Measurements from ENCODE around the gene RADIL.

The RADIL gene

DNA sequence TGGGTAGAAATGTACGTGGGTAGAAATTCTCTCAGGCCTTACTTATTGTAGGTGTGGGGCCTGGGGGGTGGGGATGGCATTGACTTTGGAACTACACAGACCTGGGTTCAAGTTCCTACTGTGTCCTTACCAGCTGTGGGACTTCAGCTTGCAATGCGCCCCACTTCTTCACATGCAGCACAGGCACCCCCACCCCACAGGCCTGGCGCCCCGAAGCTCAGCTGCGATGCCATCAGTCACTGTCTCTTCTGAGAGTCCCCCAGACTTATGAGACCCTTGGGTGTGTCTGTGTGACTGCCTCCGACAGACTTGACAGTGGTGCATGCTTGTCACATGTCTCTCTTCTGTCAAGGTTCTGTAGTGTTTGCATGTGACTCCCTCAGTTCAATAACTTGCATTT, 111.2 kb downstream of the RADIL start:
- H3K4me3 ChIP-seq (ENCODE audit: low read length), result no peak overlapping the region
- H3K4me1 ChIP-seq (ENCODE audit: control insufficient read depth, insufficient read depth, low read length), result peaks cover 21% of the 10 kb centered on the region
- peaks cover 10% of the 10 kb centered on the region for H3K36me3 ChIP-seq (ENCODE audit: insufficient read depth, low read length)

DNA sequence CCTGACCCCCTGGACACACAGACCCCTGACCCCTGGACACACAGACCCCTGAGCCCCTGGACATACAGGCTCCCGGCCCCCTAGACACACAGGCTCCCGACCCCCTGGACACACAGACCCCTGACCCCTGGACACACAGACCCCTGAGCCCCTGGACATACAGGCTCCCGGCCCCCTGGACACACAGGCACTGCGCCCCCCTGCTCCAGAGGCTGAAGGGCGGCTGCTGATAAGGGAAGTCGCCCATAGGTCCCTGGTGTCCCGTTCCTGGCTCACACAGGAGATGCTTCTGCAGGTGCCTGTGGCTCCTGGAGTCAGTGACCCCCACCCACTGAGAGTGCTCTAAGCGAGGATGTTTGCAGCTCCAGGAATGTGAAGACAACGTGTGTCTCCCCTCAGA, 111.8 kb downstream of the RADIL start:
- no peaks in the 10 kb centered on the region for H3K27me3 ChIP-seq (ENCODE audit: control insufficient read depth, insufficient read depth, low read length)

More for the DNA sequence above, 111.2 kb downstream of the RADIL start:
- H3K4me2 ChIP-seq (ENCODE audit: low read length), result no peak overlapping the region
- no peaks in the 10 kb centered on the region for H3K27me3 ChIP-seq (ENCODE audit: control insufficient read depth, insufficient read depth, low read length)
- H3K9me3 ChIP-seq (replicated peaks; ENCODE audit: low read length), result no peaks in the 10 kb centered on the region
- no peak overlapping the region for H3K9ac ChIP-seq (ENCODE audit: low read depth, low read length)

DNA sequence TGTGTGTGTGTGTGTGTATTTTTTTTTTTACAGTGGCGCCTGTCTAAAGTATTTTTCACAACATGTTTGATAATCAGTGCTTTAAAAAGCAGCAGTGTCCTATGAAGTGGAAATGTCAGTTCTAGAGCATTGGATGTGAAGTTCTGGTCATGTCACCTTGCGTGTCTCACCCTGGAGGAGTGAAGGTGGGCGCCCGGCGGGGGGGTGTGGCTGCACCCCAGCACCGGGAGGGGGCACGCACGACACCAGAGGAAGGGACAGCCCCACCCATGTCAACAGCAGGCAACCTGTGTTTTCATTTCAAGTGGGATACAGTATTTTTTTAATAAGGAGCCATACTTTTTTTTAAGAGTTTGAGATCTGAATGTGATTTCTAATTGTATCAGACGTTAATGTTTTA, 112.6 kb downstream of the RADIL start:
- no peaks in the 10 kb centered on the region for H3K9me3 ChIP-seq (replicated peaks; ENCODE audit: low read length)
- no peaks in the 10 kb centered on the region for H3K27me3 ChIP-seq (ENCODE audit: control insufficient read depth, insufficient read depth, low read length)
- no peak overlapping the region for H3K4me2 ChIP-seq (ENCODE audit: low read length)
- H3K4me1 ChIP-seq (ENCODE audit: control insufficient read depth, insufficient read depth, low read length), result peaks cover 15% of the 10 kb centered on the region
- no peak overlapping the region for H3K4me3 ChIP-seq (ENCODE audit: low read length)
- H3K36me3 ChIP-seq (ENCODE audit: insufficient read depth, low read length), result peaks cover 20% of the 10 kb centered on the region
- H3K9ac ChIP-seq (ENCODE audit: low read depth, low read length), result no peak overlapping the region

More for the DNA sequence above, 111.8 kb downstream of the RADIL start:
- Histone ChIP-seq H3K36me3 (ENCODE audit: insufficient read depth, low read length) (peaks cover 16% of the 10 kb centered on the region), H3K4me2 (ENCODE audit: low read length) (no peak overlapping the region), H3K9ac (ENCODE audit: low read depth, low read length) (no peak overlapping the region), H3K4me3 (ENCODE audit: low read length) (no peak overlapping the region), H3K9me3 (replicated peaks; ENCODE audit: low read length) (no peaks in the 10 kb centered on the region), H3K4me1 (ENCODE audit: control insufficient read depth, insufficient read depth, low read length) (peaks cover 17% of the 10 kb centered on the region)

DNA sequence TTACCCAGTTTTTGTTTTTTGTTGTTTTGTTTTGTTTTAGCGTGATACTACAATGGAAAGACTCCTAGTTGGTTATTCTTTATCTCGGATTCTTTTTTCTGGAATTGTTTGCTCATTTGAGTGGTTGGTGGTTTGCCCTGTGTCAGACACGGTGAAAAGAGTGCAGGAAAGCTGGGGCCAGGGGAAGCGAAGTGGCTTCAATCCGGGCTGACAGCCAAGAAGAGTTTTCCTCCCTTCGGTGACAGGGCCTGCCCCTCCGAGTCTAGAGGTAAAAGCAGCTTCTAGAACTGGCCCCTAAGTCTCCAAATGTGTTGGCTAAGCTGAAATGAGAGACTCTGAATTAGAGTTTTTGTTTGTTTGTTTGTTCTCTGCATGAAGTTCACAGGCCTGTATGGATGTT, 113.8 kb downstream of the RADIL start:
- Histone ChIP-seq H3K4me1 (ENCODE audit: control insufficient read depth, insufficient read depth, low read length) (peaks cover 14% of the 10 kb centered on the region), H3K9ac (ENCODE audit: low read depth, low read length) (no peak overlapping the region), H3K27me3 (ENCODE audit: control insufficient read depth, insufficient read depth, low read length) (no peaks in the 10 kb centered on the region), H3K36me3 (ENCODE audit: insufficient read depth, low read length) (peaks cover 25% of the 10 kb centered on the region), H3K4me3 (ENCODE audit: low read length) (no peak overlapping the region), H3K4me2 (ENCODE audit: low read length) (no peak overlapping the region), H3K9me3 (replicated peaks; ENCODE audit: low read length) (no peaks in the 10 kb centered on the region)

DNA sequence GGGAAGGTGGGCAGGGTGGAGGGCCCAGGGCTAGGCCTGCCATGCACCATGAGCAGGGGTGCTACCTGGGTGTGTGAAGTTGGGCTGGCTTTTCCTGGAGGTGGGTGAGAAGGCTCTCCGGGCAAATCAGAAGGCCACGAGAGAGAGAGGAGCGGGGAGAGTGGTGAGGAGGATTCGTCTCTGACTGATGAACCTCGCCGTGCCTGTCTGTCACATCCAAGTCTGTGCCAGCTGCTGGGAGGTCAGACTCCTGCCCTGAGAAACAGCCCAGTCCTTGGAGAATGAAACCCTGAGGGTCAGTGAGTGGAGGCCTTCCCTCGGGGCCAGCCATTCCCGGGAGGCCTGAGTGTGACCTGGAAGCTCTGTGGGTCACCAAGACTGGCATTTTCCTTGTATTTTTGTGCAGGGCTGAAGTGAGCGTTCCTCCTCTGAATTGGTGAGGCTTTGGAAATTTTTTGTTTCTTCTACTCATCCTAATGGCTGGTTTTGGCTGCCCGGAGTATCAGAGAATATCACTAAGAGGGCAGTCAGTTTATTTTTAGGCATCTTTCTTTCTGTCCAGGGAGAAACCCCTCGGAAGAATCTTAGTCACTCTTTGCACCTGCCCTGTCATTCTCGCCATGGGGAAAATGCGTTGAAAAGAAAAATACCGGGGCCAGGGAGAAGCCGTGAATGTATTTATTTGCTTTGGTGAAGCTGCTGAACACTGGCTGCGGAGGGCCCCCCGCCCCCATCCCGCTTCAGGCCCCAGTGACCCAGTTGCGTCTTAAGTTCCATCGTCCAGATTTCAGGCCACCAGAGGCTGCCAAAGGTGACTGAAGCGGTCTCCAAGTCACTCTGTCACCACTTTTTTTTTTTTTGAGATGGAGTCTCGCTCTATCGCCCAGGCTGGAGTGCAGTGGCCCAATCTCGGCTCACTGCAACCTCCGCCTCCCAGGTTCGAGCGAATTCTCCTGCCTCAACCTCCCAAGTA, 114.6 kb downstream of the RADIL start:
- peak overlapping the region; percentile 58 for H3K9ac ChIP-seq (ENCODE audit: low read depth, low read length)
- H3K27me3 ChIP-seq (ENCODE audit: control insufficient read depth, insufficient read depth, low read length), result no peaks in the 10 kb centered on the region
- H3K9me3 ChIP-seq (replicated peaks; ENCODE audit: low read length), result no peaks in the 10 kb centered on the region
- H3K36me3 ChIP-seq (ENCODE audit: insufficient read depth, low read length), result peaks cover 33% of the 10 kb centered on the region
- H3K4me2 ChIP-seq (ENCODE audit: low read length), result peak overlapping the region; percentile 22
- H3K4me1 ChIP-seq (ENCODE audit: control insufficient read depth, insufficient read depth, low read length), result peaks cover 9% of the 10 kb centered on the region
- no peak overlapping the region for H3K4me3 ChIP-seq (ENCODE audit: low read length)

DNA sequence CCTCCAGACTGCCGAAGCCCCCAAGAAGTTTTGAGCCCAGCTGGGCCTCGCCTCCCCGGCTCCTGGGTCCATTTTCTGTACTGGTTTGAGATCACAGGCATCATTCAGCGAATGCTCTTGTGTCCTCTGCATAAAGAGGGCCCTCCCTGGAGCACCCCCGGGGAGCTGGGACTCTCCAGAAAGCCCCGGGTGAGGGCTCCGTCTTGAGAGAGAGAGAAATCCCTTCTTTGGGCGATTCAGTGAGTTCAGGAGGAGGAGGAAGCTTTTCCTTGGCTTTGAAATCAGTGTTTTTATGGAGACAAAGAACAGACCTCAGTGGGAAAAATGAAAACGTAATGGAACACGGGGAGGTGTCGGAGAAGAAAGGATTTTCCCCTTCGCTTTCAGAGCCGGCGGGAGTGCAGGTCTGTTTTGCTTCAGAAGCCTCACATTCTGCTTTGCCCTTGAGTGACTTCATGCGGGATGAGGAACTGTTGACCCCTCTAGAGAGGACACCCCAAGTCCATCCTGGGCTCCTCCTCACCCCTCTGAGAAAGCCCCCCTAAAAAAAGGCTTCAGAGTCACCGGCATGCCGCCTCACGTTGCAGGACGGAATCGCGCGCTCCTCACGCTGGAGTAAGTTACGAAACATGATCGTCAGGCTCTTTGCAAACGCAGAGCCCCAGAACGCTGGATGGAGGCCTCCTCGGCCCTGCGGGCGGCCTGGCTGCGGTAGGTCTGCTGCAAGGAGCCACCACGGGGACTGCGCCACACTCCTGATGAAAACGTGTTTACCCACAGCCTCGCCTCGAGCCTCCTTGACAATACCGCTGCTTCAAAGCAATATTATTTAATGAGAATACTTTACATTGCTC, 116.6 kb downstream of the RADIL start:
- Histone ChIP-seq H3K9ac (ENCODE audit: low read depth, low read length) (no peak overlapping the region), H3K4me1 (ENCODE audit: control insufficient read depth, insufficient read depth, low read length) (peaks cover 9% of the 10 kb centered on the region), H3K27me3 (ENCODE audit: control insufficient read depth, insufficient read depth, low read length) (no peaks in the 10 kb centered on the region), H3K36me3 (ENCODE audit: insufficient read depth, low read length) (peaks cover 49% of the 10 kb centered on the region), H3K4me3 (ENCODE audit: low read length) (no peak overlapping the region), H3K4me2 (ENCODE audit: low read length) (no peak overlapping the region), H3K9me3 (replicated peaks; ENCODE audit: low read length) (no peaks in the 10 kb centered on the region)

DNA sequence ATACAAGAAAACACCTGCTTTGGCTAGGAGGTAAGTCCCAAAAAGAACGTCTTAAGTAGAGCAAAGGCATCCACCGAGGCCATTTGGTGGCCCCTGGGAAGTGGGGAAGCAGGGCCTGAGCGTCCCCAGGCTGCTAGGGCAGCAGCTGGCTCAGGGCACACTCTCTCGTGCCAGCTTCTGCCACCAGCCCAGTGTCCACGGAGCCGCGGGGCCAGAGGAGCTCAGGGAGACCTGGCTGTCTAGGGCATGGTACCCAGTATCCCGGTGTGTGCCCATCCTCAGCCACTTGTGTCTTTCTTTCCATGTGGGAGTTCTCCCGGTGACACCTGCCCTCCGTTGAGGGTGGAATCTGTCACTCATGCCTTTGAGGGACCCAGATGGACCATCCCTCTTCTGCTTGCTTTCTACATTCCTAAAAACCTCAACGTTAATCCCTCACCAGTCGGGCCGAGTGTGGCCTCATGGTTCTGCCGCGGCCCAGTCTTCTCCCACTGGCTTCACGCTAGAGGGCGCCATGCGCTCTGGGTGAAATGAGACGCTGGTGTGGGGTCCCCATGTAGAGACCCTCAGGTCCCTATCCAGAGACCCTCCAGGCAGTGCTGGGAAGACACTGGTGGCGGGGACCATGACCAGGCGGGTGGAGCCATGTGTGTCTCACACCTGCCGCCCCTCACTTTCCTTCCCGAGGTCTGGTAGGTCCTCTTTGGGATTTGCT, 117.6 kb downstream of the RADIL start:
- H3K4me1 ChIP-seq (ENCODE audit: control insufficient read depth, insufficient read depth, low read length), result peaks cover 9% of the 10 kb centered on the region
- no peak overlapping the region for H3K4me3 ChIP-seq (ENCODE audit: low read length)
- no peaks in the 10 kb centered on the region for H3K9me3 ChIP-seq (replicated peaks; ENCODE audit: low read length)
- H3K9ac ChIP-seq (ENCODE audit: low read depth, low read length), result no peak overlapping the region
- H3K4me2 ChIP-seq (ENCODE audit: low read length), result no peak overlapping the region
- peaks cover 57% of the 10 kb centered on the region for H3K36me3 ChIP-seq (ENCODE audit: insufficient read depth, low read length)
- no peaks in the 10 kb centered on the region for H3K27me3 ChIP-seq (ENCODE audit: control insufficient read depth, insufficient read depth, low read length)

DNA sequence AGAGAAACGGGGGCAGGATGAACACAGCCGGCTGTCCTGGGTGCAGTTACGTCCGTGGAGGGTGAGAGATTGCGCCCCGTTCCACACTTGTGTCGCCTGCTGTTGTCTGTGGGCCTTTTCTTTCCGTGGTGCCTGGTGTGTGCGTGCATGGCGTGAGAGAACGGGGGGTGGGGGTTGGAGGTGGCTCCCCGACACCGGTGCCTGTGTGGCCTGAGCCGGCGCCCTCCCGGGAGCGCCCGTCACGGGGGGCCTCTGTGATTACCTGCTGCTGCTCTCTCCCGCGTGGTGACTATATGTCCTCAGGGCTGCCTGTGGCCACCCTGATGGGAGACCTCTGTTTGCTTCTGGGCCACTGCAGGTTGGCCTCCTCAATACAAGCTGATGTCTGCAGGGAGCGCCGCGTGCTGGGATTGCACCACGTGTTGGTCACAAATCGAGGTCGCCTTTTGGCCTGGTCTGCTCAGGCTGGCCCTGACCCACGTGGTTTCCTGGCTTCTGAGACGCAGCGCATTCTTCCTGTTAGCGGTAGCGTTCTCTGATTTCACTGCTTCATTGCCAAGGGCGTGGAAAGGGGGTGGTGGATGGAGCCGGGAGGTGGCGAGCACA, 119.0 kb downstream of the RADIL start:
- Histone ChIP-seq H3K9ac (ENCODE audit: low read depth, low read length) (no peak overlapping the region), H3K36me3 (ENCODE audit: insufficient read depth, low read length) (peaks cover 69% of the 10 kb centered on the region), H3K4me3 (ENCODE audit: low read length) (no peak overlapping the region), H3K27me3 (ENCODE audit: control insufficient read depth, insufficient read depth, low read length) (no peaks in the 10 kb centered on the region), H3K4me2 (ENCODE audit: low read length) (no peak overlapping the region), H3K9me3 (replicated peaks; ENCODE audit: low read length) (no peaks in the 10 kb centered on the region), H3K4me1 (ENCODE audit: control insufficient read depth, insufficient read depth, low read length) (peaks cover 9% of the 10 kb centered on the region)

DNA sequence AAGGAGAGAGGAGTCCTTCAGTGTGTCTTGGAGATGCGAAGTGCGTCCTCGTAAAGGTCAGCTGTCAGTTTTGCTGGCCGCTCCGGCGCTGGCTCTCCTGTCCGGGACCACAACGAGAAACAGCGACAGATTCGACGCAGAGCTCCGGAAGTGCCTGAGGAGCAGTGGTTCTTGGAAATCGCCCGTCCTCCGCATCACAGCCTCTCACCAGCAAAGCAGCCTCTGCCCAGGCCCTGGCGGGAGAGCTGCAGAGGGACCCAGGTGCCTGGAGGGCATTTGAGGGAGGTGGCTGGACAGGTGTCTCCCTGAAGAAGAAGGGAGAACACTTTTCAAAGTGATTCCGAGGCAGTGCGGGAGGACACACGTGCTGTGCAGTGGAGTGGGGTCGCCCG, 119.7 kb downstream of the RADIL start:
- H3K4me2 ChIP-seq (ENCODE audit: low read length), result no peak overlapping the region
- H3K27me3 ChIP-seq (ENCODE audit: control insufficient read depth, insufficient read depth, low read length), result no peaks in the 10 kb centered on the region
- H3K4me3 ChIP-seq (ENCODE audit: low read length), result no peak overlapping the region
- H3K4me1 ChIP-seq (ENCODE audit: control insufficient read depth, insufficient read depth, low read length), result peaks cover 5% of the 10 kb centered on the region
- no peak overlapping the region for H3K9ac ChIP-seq (ENCODE audit: low read depth, low read length)
- H3K9me3 ChIP-seq (replicated peaks; ENCODE audit: low read length), result no peaks in the 10 kb centered on the region
- H3K36me3 ChIP-seq (ENCODE audit: insufficient read depth, low read length), result peaks cover 71% of the 10 kb centered on the region

DNA sequence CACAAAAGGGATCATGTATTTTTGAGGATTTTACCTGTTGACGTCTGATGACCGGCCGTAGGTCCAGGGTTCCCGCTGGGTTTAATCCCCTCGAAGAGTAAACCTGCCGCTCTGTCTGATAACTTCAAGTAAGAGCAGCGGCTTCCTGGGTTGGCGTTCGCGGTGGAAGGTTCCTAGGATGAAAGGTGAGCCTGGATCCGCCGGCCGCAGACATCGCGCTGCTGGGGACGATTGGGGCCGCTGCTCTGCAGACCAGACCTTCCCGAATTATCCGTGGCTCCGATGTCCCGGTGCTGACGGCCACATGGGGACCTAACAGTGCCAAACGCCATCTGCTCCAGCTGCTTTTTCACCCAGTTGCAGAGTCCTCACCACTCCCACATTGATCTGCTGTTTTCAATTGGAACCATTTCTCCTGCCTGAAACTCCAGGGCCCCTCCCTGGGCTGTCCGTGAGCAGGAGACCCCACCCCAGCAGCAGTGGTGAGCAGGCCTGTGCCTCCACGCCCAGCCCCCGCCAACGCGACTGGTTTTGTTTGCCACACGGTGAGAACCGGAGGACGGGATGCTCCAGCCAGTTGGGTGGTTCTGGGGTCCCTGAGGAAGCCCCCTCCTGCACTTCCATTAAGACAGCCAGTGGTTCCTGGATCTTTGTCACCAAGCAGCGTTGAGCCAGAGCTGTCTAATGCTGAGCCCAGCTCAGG, 120.3 kb downstream of the RADIL start:
- H3K27me3 ChIP-seq (ENCODE audit: control insufficient read depth, insufficient read depth, low read length), result no peaks in the 10 kb centered on the region
- H3K4me3 ChIP-seq (ENCODE audit: low read length), result no peak overlapping the region
- no peak overlapping the region for H3K9ac ChIP-seq (ENCODE audit: low read depth, low read length)
- H3K4me1 ChIP-seq (ENCODE audit: control insufficient read depth, insufficient read depth, low read length), result no peaks in the 10 kb centered on the region
- H3K36me3 ChIP-seq (ENCODE audit: insufficient read depth, low read length), result peaks cover 73% of the 10 kb centered on the region
- H3K4me2 ChIP-seq (ENCODE audit: low read length), result no peak overlapping the region
- no peaks in the 10 kb centered on the region for H3K9me3 ChIP-seq (replicated peaks; ENCODE audit: low read length)
